Measurements from ENCODE around the gene CLCN3.
"Not testable (repeated sequence)": the region's sequence is repeated elsewhere in the genome, so short reads cannot be mapped to it uniquely, and the experiment has no call there.

Gene CLCN3

GRCh38 chr4:169657470-169658107, 37.2 kb downstream of the CLCN3 start:
- no peak for DNase-seq (ENCODE audit: low read depth)

DNA sequence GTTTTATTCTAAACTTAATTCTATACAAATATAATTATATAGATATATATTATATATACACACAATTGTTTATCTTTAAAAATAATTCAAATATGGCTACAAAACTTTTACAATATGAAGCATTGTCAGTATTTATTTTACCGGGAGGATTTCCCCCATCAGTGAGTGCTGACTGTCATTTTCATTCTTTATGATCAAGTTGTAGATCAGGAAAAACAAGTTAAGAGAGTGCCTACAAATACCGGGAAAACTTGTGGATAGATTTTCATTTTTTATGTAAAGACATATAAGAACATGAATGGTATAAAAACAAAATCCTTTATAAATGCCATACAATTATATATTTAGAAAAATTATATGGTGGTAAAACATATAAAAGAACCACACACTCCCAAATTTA, 37.8 kb downstream of the CLCN3 start:
- DNase-seq (ENCODE audit: low read depth) = no peak

- no peak for DNase-seq (ENCODE audit: low read depth)
These were observed 38.8 kb downstream of the CLCN3 start for GRCh38 chr4:169658975-169659715.

GRCh38 chr4:169659716-169660670, 39.6 kb downstream of the CLCN3 start:
- DNase-seq (ENCODE audit: low read depth) = peak; percentile 98

DNA sequence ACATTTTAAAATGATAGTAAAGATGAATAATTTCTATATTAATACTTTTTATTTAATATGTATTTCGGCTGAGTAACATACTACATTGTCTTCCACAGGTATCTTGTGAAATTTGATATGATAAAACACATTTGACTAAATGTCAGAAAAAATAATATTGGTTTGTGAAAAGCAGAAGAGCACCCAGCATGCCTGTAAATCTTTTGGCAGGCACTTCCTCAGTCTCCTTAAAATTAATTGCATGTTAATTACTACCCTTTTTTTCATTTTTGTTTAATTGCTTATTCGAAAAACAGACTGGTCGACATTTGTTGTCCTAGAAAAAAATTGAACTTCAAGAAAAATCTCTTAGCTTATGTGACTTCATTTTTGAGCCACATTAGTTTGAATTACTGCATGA, 40.6 kb downstream of the CLCN3 start:
- DNase-seq (ENCODE audit: low read depth) = no peak

DNA sequence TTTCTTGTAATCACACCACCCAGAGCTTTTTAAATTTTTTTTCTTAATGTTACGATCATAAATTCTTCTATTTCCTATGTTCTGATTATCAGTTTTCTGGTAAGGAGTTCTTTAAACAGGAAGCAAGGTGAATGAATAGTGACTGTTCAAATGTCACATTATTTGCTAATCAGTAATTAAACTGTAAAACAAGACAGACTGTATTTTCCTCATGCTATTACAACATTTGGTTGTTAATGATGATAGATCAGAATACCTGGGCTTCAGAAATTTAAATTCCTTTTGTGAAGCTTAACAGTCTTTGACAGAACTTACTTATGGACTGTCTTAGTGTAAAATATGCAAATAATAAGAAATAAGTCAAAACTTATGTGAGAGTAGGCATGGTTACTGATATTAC, 41.4 kb downstream of the CLCN3 start:
- no peak for DNase-seq (ENCODE audit: low read depth)

DNA sequence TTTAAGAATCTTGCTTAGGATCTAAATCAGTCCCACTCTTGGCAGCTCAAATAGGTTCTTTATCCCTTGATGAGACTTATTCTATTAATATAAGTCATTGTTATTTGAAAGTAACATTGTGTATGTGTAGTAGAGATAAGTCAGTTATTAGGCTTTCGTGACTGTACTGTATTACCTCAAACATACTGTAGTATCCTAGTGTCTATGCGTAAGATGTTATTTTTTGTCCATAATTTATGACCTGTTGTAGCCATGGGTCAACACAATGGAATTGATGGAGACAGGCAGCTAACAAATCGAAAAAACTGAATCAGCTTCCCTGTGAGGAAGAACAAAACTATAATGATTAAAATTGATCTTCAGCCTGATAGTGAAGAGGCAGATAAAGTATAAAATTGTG, 41.8 kb downstream of the CLCN3 start:
- DNase-seq (ENCODE audit: low read depth) = no peak

DNA sequence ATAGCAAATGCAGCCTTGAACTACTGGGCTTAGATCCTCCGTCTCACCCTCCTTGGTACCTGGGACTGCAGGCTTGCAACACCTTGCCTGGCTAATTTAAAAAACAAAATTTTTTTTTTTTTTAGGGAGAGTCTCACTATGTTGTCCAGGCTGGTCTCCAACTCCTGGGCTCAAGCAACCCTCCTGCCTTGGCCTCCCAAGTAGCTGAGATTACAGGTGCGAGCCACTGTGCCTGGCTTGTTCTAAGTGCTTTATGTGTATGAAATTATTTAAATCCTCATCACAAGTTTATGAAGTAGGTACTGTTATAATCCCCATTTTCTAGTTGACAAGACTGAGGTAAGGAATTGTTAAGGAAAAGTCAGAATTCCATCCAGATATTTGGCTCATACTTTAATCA, 43.0 kb downstream of the CLCN3 start:
- no peak for DNase-seq (ENCODE audit: low read depth)

DNA sequence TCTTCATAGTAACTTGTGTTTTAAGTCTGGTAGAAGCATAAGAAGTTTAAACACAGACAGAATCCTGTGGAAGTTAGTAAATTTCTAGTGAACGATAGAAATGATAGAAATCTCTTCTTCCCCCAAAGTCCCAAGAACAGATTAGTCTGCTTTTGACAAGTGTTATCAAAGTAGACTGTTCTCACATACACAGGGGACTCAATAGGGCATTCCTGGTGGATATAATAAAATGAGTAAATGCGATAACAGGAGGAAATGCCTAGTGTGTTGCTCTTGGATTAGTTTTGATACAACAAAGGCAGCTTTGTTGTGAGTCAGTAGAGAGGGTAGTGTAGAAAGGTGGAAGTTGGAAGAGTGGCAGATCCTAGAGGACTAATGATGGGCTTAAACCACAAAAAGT, 43.5 kb downstream of the CLCN3 start:
- DNase-seq (ENCODE audit: low read depth) = no peak

GRCh38 chr4:169664615-169665014, 44.2 kb downstream of the CLCN3 start:
- DNase-seq (ENCODE audit: low read depth) = peak; percentile 3

GRCh38 chr4:169665046-169665737, 44.8 kb downstream of the CLCN3 start:
- no peak for DNase-seq (ENCODE audit: low read depth)

DNA sequence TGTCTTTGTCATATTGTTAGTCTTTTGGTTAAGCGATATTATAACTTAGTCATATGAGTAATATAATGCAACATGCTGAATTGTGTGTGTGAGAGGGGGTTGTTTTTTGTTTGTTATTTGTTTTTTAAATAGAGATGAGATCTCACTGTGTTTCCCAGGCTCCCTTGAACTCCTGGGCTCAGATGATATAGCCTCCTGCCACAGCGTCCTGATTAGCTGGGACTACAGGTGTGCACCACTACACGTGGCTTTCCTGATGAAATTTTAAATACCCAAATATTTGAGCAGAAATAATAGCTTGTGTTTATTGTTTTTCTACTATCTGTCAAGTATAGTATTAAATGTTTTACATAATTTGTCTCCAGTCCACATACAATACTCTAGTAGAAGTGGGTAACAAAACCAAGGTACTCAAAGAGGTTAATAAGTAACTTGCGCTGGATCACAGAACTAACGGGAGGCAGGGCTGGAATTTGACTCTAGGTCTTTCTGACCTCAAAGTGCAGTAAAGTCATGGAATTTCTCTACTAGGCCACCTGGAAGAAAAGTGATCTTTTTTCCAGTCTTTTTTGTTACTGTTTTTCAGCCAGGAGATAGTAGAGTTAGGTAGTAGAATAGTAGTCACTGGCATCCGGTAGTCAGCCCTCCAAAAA, 47.8 kb downstream of the CLCN3 start:
- DNase-seq (ENCODE audit: low read depth) = no peak

DNA sequence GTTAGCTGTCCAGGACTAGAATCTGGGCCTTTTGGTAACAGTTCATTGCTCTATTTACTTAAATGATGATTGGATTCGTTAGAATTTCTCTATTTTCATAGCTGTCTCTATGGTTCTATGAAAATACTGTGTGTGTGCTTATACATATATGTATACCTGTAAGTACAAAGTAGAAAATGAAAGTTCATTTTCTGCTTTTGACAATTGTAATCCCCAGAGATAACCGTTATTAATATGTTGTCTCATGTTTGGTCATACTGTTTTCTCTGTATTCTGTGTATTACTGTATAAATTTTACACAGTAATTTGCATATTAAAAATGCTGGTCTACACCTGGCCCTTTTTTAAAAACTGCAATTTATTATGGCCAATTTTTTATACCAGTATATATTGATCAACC, 55.4 kb downstream of the CLCN3 start:
- DNase-seq (ENCODE audit: low read depth) = no peak

- DNase-seq (ENCODE audit: low read depth) = no peak
These were observed 56.9 kb downstream of the CLCN3 start for GRCh38 chr4:169677150-169677748.

GRCh38 chr4:169678486-169678885, 58.1 kb downstream of the CLCN3 start:
- DNase-seq (ENCODE audit: low read depth) = not testable (repeated sequence)

DNA sequence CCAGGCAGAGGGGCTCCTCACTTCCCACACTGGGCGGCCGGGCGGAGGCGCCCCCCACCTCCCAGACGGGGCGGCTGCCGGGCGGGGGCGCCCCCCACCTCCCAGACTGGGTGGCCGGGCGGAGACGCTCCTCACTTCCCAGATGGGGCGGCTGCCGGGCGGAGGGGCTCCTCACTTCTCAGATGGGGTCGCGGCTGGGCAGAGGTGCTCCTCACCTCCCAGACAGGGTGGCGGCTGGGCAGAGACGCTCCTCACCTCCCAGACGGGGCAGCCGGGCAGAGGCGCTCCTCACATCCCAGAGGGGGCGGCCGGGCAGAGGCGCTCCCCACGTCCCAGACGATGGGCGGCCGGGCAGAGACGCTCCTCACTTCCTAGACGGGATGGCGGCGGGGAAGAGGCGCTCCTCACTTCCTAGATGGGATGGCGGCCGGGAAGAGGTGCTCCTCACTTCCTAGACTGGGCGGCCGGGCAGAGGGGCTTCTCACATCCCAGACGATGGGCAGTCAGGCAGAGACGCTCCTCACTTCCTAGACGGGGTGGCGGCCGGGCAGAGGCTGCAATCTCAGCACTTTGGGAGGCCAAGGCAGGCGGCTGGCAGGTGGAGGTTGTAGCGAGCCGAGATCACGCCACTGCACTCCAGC, 58.7 kb downstream of the CLCN3 start:
- DNase-seq (ENCODE audit: low read depth) = not testable (repeated sequence)

DNA sequence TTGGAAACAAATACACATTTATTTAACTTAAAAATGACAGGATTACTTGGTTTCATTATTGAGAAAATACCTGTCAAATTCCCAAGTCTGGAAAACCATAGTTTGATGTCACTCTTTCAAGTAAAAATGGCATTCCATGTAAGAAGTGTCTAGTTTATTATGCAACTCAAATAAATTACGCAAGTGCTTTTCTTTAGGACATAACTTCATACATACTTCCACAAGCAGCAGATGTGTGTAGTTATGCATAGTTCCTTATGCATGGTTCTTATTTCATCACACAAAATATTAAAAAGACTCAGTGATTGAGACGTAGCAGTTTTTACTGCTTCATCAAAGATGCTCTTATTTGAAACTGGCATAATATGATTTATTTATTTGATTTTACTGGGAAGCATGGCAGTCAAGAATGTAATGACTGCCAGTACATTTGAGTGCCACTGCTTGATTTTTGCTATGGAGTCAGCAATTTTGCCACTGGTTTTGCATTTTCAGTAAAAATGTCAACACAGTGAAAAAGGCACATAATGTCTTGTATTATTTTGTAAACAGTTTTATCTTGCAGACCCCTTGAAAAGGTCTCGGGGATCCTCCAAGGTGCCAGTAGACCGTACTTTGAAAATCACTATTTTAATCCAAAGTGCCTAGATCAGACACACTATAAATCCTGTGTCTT, 62.1 kb downstream of the CLCN3 start:
- DNase-seq (ENCODE audit: low read depth) = peak; percentile 73

- no peak for DNase-seq (ENCODE audit: low read depth)
These were observed 69.3 kb downstream of the CLCN3 start for GRCh38 chr4:169689681-169690080.

DNA sequence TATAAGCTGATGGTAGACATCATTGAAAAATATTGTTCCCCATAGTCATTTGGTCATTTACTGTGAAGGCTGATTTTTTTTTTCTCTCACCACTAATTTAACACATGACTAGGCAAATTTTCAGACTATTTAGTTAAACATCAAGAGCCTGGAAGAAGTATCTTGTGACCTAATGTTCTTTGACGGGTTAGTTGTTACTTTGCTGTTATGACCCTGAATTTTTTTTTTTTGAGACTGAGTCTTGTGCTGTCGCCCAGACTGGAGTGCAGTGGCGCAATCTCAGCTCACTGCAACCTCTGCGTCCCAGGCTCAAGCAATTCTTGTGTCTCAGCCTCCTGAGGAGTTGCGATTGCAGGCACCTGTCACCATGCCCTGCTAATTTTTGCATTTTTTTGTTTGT, 70.4 kb downstream of the CLCN3 start:
- no peak for DNase-seq (ENCODE audit: low read depth)

GRCh38 chr4:169698331-169698730, 78.0 kb downstream of the CLCN3 start:
- no peak for DNase-seq (ENCODE audit: low read depth)
